Stimulated activated CD4-positive, alpha-beta T cell treated with anti-CD3 and anti-CD28 coated beads, Interleukin-4, amount 100 ng/mL, for 48 hours (primary cell): ENCODE results near the gene PRKAG2.
"Not testable (repeated sequence)": the region's sequence is repeated elsewhere in the genome, so short reads cannot be mapped to it uniquely, and the experiment has no call there.

Experiments used
- DNase-seq, 2 donors: peaks; one replicate each; pipeline ENCODE4 v3.0.0-alpha.2; 2020; ENCODE audit warnings: low read depth in 2 of 2

Gene PRKAG2

GRCh38 chr7:151835636-151836035 is 41.3 kb downstream of the PRKAG2 start:
- DNase-seq, result no peak

GRCh38 chr7:151834271-151835035 is 42.5 kb downstream of the PRKAG2 start:
- no peak for DNase-seq

DNA sequence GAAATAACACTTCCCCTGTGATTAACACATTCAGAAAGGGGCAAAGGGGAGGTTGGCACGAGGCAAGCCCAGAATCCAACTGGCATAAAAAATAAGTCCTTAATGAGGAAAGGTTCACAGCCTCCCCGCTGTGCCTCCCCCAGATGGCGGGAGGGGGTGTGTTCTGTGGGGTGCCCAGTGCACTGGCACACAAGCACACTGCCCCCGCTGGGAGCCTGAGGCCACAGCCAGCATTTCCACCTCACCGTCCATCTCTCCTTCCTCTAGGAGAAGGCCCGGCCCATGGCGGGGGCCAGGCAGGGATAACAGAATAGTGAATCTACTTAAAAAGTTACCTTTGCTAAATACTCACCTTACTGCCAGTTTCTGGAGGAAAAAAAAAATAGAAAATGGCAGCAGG is 43.2 kb downstream of the PRKAG2 start:
- DNase-seq, result no peak

DNA sequence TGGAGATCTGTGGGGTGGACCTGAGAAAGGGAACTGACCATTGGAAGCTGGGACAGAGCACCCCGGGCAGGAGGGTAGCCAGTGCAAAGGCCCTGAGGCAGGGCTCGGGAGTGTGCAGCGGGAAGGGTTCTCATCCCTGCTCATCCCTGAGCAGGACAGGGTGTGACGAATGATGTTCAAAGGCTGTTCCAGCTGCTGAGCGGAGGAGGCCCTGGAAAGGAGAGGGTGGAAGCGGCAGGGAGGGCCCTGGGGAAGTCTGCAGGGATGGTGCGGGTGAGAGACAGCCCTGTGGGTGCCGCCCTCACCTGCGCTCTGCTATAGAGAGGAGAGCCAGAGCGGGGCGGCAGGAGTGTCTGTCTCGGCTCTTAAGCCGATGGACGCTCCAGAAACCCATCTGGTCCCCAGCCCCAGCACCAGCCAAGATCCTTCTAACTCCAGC is 43.7 kb downstream of the PRKAG2 start:
- no peak for DNase-seq

- DNase-seq, result no peak
Measured at GRCh38 chr7:151832656-151833055, 44.3 kb downstream of the PRKAG2 start.

GRCh38 chr7:151832138-151832537 is 44.8 kb downstream of the PRKAG2 start:
- no peak for DNase-seq

- no peak for DNase-seq
Measured at GRCh38 chr7:151831606-151832005, 45.3 kb downstream of the PRKAG2 start.

DNA sequence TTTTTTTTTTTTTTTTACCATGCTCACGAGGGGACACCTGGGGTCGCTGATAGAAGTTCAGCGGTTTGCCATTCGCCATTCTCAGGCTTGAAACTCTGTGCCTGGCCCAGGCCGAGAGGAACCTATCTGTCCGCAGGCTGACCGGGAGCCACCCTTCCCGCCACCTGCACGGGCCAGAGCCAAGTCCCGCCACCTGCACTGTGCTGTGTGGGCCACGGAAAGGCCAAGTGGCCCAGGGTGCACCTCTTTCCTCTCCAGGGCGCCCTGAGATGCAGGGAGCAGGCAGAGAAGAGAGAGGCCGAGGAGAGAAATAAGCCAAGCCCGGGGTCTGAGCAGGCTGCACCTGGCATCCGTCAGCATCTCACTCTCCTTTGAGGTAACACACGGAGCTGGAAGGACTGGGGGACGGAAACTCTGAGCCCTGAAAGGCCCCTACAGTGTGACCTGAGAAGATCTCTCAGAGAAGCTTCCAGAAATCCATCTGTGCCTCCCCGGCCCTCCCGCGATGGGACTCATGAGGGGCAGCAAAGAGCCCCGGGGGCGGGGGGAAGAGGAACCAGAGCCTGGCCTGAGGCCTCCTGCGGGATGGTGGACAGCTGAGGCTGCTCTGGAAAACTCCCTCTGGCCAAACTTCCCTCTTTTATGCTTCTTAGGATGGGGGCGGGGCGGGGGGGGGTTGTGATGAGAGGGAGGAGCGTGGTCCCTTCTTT is 46.6 kb downstream of the PRKAG2 start:
- DNase-seq, result no peak

DNA sequence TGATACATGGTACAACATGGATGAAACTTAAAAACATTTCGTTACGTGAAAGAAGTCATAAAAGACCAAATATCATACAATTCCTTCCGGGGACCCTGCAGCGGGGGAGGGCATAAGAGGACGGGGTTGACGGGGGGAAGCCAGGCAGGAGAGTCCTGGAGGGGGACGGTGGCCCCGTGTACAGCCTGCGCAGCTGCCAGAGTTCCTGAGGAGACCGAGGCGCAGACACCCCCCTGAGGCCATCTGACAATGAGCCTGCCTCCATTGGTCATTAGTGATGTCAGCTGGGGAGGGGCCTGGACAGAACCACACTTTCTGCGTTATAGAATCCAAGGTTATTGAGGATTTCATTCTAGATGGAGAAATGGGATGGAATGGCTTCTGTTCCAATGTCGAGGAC is 47.2 kb downstream of the PRKAG2 start:
- DNase-seq, result no peak

GRCh38 chr7:151827620-151828019 is 49.3 kb downstream of the PRKAG2 start:
- DNase-seq, result no peak

DNA sequence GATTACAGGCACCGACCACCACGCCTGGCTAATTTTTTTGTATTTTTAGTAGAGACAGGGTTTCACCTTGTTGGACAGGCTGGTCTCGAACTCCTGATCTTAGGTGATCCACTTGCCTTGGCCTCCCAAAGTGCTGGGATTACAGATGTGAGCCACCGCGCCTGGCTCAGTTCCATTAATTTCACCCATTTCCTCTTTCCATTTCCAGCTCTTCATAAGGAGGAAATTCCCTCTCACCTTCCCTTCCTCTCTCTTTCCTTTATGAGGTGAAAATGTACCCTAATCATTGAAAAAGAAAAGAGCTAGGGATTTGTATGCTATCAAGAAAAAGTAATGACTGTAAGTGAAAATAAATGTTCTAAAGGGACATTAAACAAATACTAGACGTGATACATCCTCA is 50.6 kb downstream of the PRKAG2 start:
- not testable (repeated sequence) for DNase-seq

GRCh38 chr7:151825721-151826120 is 51.2 kb downstream of the PRKAG2 start:
- DNase-seq, result no peak

- no peak for DNase-seq
Measured at GRCh38 chr7:151824373-151824933, 52.5 kb downstream of the PRKAG2 start.

DNA sequence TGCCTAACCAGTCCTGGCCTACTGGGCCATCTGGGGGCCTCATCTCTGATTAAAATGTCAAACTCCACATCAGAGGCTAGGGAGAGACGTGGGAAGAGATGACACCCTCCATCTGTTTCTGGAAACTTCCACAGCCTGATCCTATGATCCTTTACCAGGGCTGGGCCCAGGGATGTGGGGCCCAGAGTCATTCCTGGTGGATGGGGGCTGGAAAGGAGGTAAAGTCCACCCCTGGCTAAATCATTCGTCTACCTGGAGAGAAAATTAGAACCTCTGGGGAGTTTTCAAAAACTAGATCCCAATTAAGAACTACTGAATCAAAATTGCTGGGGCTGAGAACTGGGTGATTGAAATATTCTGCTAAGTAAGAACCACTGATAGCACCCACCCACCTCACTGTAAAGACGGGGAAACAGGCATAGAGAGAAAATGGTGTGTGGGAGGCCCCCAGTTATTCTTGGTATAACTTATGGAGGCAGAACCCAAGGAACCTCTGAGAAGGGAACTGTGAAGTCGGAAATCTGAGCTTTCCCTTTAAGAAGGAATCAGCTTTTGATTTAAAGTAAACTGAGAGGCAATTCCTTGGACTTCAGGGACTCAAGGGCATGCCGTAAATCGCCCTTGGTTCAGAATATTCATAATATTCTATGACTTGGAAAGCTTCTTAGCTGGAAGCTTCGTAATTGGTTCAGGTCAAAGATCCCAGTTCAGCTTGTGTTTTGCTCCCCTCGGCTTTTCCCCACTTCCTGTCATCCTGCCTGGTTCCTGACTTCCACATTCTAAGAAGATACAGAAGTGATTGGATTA is 53.1 kb downstream of the PRKAG2 start:
- no peak for DNase-seq

- DNase-seq, result no peak
Measured at GRCh38 chr7:151822541-151823181, 54.3 kb downstream of the PRKAG2 start.

- no peak for DNase-seq
Measured at GRCh38 chr7:151821806-151822540, 54.9 kb downstream of the PRKAG2 start.

DNA sequence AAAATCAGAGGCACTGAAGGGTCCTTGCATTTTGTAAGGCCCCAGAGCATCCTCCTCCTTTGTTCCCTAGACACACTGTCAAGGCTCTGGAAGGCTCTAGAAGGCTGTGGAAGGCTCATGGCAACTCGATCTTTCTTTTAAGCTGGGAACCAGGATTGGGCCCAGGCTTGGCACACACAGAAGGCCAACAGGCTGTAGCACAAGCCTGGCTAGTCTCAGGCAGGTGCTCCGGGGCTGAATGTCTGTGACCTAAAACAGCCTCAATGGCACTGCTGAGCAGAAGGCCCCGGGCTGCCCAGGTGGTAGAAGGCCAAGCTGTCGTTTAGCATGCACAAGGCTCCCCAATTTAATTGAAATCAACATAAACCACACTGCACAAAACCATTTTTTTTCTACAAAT is 55.7 kb downstream of the PRKAG2 start:
- DNase-seq, result no peak

- no peak for DNase-seq
Measured at GRCh38 chr7:151820491-151821105, 56.3 kb downstream of the PRKAG2 start.

- no peak for DNase-seq
Measured at GRCh38 chr7:151819866-151820265, 57.0 kb downstream of the PRKAG2 start.
